HCT116 (cell line): Measurements from ENCODE around the gene AFAP1. TPM values are rescaled to one million over a fixed set of nuclear protein-coding genes. Genes with fewer than 3 reads are reported as not detected.

ENCODE experiments used
- ATAC-seq: fragments of 200-7000 bp; cut with Tn5 transposase; 2 replicates; pipeline ENCODE4 v1.9.1; 2020; ENCODE audit warnings: mild to moderate bottlenecking, moderate library complexity
- BruUV-seq: library from RNA; stranded (reverse); fragments of 400-500 nt; replicated peaks from 2 replicates; lab custom pipeline; 2021; lab: Mats Ljungman, UMichigan
- CTCF ChIA-PET: fragments of 300-600 bp; sonication (Branson Sonifier 250); formaldehyde crosslinking; loops from one replicate; lab custom pipeline; 2021; ENCODE audit warnings: antibody characterized with exemption; lab: Charles Lee
- POLR2A ChIA-PET: fragments of 300-600, 350-600 bp; sonication (Branson Sonifier 250); formaldehyde crosslinking; loops from one replicate; lab custom pipeline; 2021; ENCODE audit warnings: antibody characterized with exemption; lab: Charles Lee
- RAD21 ChIA-PET, 2 experiments: fragments of 300-600 bp; sonication (Branson Sonifier 250); formaldehyde crosslinking; loops; one replicate each; lab custom pipeline; 2023; ENCODE audit warnings: low total read pairs in 2 of 2; ENCODE audit not compliant: uncharacterized antibody in 2 of 2, unreplicated experiment in 2 of 2, low non-redundant PET in 1 of 2; lab: Charles Lee
- DNase-seq: peaks from one replicate; pipeline ENCODE4 v3.0.0-alpha.2; 2010; ENCODE audit warnings: low read depth, low spot score
- H2AFZ ChIP-seq: fragments of 200-600 bp; shearing (Covaris generic), sonication (generic); 2 replicates; pipeline ENCODE4 v1.6.1; 2017; ENCODE audit warnings: low read depth, mixed run types, mixed read lengths, antibody characterized with exemption, low read length; ENCODE audit not compliant: poor library complexity, severe bottlenecking
- H3K27ac ChIP-seq: 2 replicates; pipeline ENCODE4 v1.5.1; 2012; ENCODE audit warnings: low read depth, low read length
- H3K27me3 ChIP-seq: fragments of 200-600 bp; sonication (generic); 2 replicates; pipeline ENCODE4 v1.6.1; 2016; ENCODE audit warnings: mixed run types, low read length, mixed read lengths; ENCODE audit not compliant: insufficient read depth
- H3K36me3 ChIP-seq, 2 experiments: fragments of 200-500 bp in 1 of 2; fragments of 200-600 bp in 1 of 2; sonication (Bioruptor generic) in 1 of 2; sonication (generic) in 1 of 2; 2 replicates each; pipeline versions ENCODE4 v1.5.1 to v1.6.1; 2014 to 2016; ENCODE audit warnings: low read length in 2 of 2, inconsistent platforms in 1 of 2, mixed read lengths in 1 of 2, mixed run types in 1 of 2; ENCODE audit not compliant: insufficient read depth in 2 of 2, control insufficient read depth in 1 of 2
- H3K4me1 ChIP-seq, 2 experiments: fragments of 200-600 bp in 1 of 2; sonication (generic) in 1 of 2; 2 replicates each; pipeline versions ENCODE4 v1.5.1 to v1.6.1; 2012 to 2017; ENCODE audit warnings: low read length in 2 of 2, inconsistent platforms in 1 of 2, mild to moderate bottlenecking in 1 of 2, mixed read lengths in 1 of 2, mixed run types in 1 of 2, moderate library complexity in 1 of 2; ENCODE audit not compliant: insufficient read depth in 2 of 2, control insufficient read depth in 1 of 2
- H3K4me2 ChIP-seq: fragments of 200-600 bp; sonication (generic); 2 replicates; pipeline ENCODE4 v1.6.1; 2017; ENCODE audit warnings: mixed run types, low read length, mixed read lengths
- H3K4me3 ChIP-seq, 2 experiments: fragments of 200-600 bp in 1 of 2; sonication (generic) in 1 of 2; replicated peaks in 1 of 2; 2 replicates each; pipeline ENCODE4 v1.5.1; 2011 to 2016; ENCODE audit warnings: low read length in 2 of 2, control low read depth in 1 of 2, low read depth in 1 of 2, mild to moderate bottlenecking in 1 of 2, mixed read lengths in 1 of 2, mixed run types in 1 of 2
- H3K79me2 ChIP-seq: fragments of 200-600 bp; sonication (generic); 2 replicates; pipeline ENCODE4 v1.6.1; 2017; ENCODE audit warnings: mild to moderate bottlenecking, mixed run types, low read length, moderate library complexity, mixed read lengths; ENCODE audit not compliant: insufficient read depth
- H3K9ac ChIP-seq: fragments of 200-600 bp; sonication (generic); 2 replicates; pipeline ENCODE4 v1.6.1; 2016; ENCODE audit warnings: low read length, mixed read lengths
- H3K9me2 ChIP-seq: fragments of 200-600 bp; sonication (generic), shearing (Covaris generic); 2 replicates; pipeline ENCODE4 v1.6.1; 2017; ENCODE audit warnings: mixed run types, mild to moderate bottlenecking, moderate library complexity; ENCODE audit not compliant: insufficient read depth
- H3K9me3 ChIP-seq, 2 experiments: fragments of 200-500 bp in 1 of 2; fragments of 200-600 bp in 1 of 2; sonication (Bioruptor generic) in 1 of 2; sonication (generic) in 1 of 2; 2 replicates each; pipeline ENCODE4 v1.6.1; 2014 to 2017; ENCODE audit warnings: low read length in 2 of 2, mixed read lengths in 2 of 2, inconsistent platforms in 1 of 2, low read depth in 1 of 2, mild to moderate bottlenecking in 1 of 2, mixed run types in 1 of 2, moderate library complexity in 1 of 2; ENCODE audit not compliant: control insufficient read depth in 1 of 2, insufficient read depth in 1 of 2
- H4K20me1 ChIP-seq: fragments of 200-600 bp; sonication (generic), shearing (Covaris generic); 2 replicates; pipeline ENCODE4 v1.6.1; 2017; ENCODE audit warnings: mixed run types, mild to moderate bottlenecking, moderate library complexity; ENCODE audit not compliant: insufficient read depth
- CBX3 ChIP-seq: IDR thresholded peaks from 2 replicates; pipeline ENCODE4 v1.6.1; 2012; ENCODE audit warnings: low read depth
- CEBPB ChIP-seq: IDR thresholded peaks from 2 replicates; pipeline ENCODE4 v1.6.1; 2012; ENCODE audit warnings: low read depth
- EGR1 ChIP-seq: IDR thresholded peaks from 2 replicates; pipeline ENCODE4 v1.6.1; 2012; ENCODE audit warnings: low read depth
- ELF1 ChIP-seq: IDR thresholded peaks from 2 replicates; pipeline ENCODE4 v1.6.1; 2012; ENCODE audit warnings: low read depth, borderline replicate concordance
- EZH2 ChIP-seq: fragments of 200-600 bp; sonication (generic); IDR thresholded peaks from 2 replicates; pipeline ENCODE4 v1.6.1; 2017; ENCODE audit warnings: antibody characterized with exemption, mixed run types
- EZH2phosphoT487 ChIP-seq: fragments of 200-600 bp; IDR thresholded peaks from 2 replicates; pipeline ENCODE4 v1.6.1; 2018; ENCODE audit warnings: antibody characterized with exemption, borderline replicate concordance
- FOSL1 ChIP-seq: IDR thresholded peaks from 2 replicates; pipeline ENCODE4 v1.6.1; 2012; ENCODE audit warnings: low read depth
- POLR2A ChIP-seq: IDR thresholded peaks from 2 replicates; pipeline ENCODE4 v1.7.0; 2011; ENCODE audit warnings: borderline replicate concordance; ENCODE audit not compliant: insufficient read depth, insufficient read length; ENCODE audit errors: extremely low read depth
- POLR2AphosphoS5 ChIP-seq: IDR thresholded peaks from 2 replicates; pipeline ENCODE4 v1.6.1; 2011; ENCODE audit warnings: mild to moderate bottlenecking, low read depth, low read length, moderate library complexity
- RAD21 ChIP-seq: IDR thresholded peaks from 2 replicates; pipeline ENCODE4 v1.6.1; 2012; ENCODE audit warnings: low read depth, mild to moderate bottlenecking
- SIN3A ChIP-seq: IDR thresholded peaks from 2 replicates; pipeline ENCODE4 v1.6.1; 2012; ENCODE audit warnings: low read depth
- SP1 ChIP-seq: IDR thresholded peaks from 2 replicates; pipeline ENCODE4 v1.6.1; 2012; ENCODE audit warnings: low read depth
- SRF ChIP-seq: IDR thresholded peaks from 2 replicates; pipeline ENCODE4 v1.6.1; 2012; ENCODE audit warnings: low read depth
- TCF7L2 ChIP-seq: IDR thresholded peaks from 2 replicates; pipeline ENCODE4 v1.7.0; 2011; ENCODE audit warnings: borderline replicate concordance, inconsistent platforms; ENCODE audit not compliant: insufficient read depth, insufficient read length; ENCODE audit errors: extremely low read depth
- ZFX ChIP-seq: fragments of 450-650 bp; IDR thresholded peaks from 2 replicates; pipeline ENCODE4 v1.6.1; 2017
- intact Hi-C: fragments of 100-400 bp; cut with micrococcal nuclease; formaldehyde crosslinking; loops from 2 replicates; pipeline ENCODE4 v1.10.0; 2022
- total RNA-seq: library from RNA; stranded (reverse); gene quantifications from one replicate; pipeline ENCODE4 v1.2.1, GENCODE V29; 2021; ENCODE audit not compliant: unreplicated experiment
- TF ChIP-seq, protein P1 (sequence below): IDR thresholded peaks from 2 replicates; pipeline ENCODE4 v1.6.1; 2012
- TF ChIP-seq, protein P2 (sequence below): IDR thresholded peaks from 2 replicates; pipeline ENCODE4 v1.6.1; 2012; ENCODE audit warnings: low read depth
- TF ChIP-seq, protein P3 (sequence below), 3 experiments: fragments of 200-600 bp in 1 of 3; sonication (generic) in 1 of 3; IDR thresholded peaks in 2 of 3; conservative IDR thresholded peaks in 1 of 3; 2 replicates each; pipeline ENCODE4 v1.5.1; 2012 to 2017; ENCODE audit warnings: low read depth in 2 of 3, low read length in 2 of 3, antibody characterized with exemption in 1 of 3, borderline replicate concordance in 1 of 3, control low read depth in 1 of 3, mild to moderate bottlenecking in 1 of 3, mixed read lengths in 1 of 3, mixed run types in 1 of 3, moderate library complexity in 1 of 3; ENCODE audit not compliant: insufficient read depth in 1 of 3

AFAP1 gene
- total RNA-seq, 1 experiment from 2014 or later, result 19.4 TPM

DNA sequence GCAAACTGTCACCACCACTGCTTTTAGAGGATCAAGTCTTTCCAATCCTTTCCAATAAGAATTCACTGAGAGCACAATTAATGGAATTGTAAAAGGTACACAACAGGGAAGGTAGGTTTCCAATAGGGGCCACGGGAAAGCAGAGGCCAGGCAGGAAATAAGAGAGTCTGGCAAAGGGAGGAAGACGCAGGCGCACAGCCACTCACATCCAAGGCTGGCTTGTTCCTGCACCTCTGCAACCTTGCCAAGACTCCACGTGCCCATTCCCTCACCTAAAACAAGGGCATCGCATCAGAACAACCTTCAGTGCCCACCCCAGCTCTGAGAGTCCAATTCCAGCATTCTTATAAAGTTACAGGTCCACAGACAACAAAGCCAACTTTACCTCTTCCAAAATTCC is 81.2 kb downstream of the AFAP1 start:
- H3K79me2 ChIP-seq, result no peaks in the 10 kb centered on the region
- TF ChIP-seq SP1, result no peak
- no peak for TF ChIP-seq TCF7L2
- TF ChIP-seq EZH2, result no peak
- no peak for TF ChIP-seq EZH2phosphoT487
- H2AFZ ChIP-seq, result no peak overlapping the region
- no peaks in the 10 kb centered on the region for H3K9me3 ChIP-seq
- H3K36me3 ChIP-seq, result no peaks in the 10 kb centered on the region
- no peaks in the 10 kb centered on the region for H3K27me3 ChIP-seq
- H3K4me1 ChIP-seq, result no peaks in the 10 kb centered on the region
- no peak overlapping the region for H3K4me3 ChIP-seq
- H3K4me2 ChIP-seq, result no peak overlapping the region
- no peaks in the 10 kb centered on the region for H3K9me2 ChIP-seq
- H3K9ac ChIP-seq, result no peak overlapping the region
- intact Hi-C loops, result no loop called here
- no peak for DNase-seq
- ChIA-PET CTCF (no interaction called here), RAD21 (no interaction called here), POLR2A (no interaction called here)
- BruUV-seq, result no TSS peak
- no peak overlapping the region for H3K27ac ChIP-seq
- no peaks in the 10 kb centered on the region for H4K20me1 ChIP-seq
- no peak for ATAC-seq

DNA sequence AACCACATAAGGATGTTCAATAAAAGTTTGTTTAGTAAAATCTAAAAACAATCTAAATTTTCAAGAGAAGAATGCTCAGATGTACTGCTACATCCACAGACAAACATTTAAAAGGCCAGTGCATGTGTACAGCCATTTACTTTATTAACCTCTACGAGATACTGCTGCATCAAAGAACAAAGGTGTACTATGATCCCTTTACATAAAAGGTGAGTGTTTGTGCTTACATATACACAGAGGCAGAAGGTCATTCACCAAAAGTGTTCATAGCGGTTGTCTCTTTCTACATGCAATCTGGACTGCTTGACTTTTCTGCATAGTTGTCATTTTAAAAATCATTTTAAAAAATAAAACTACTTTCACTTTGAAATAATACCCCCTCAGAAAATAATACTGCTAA is 81.7 kb downstream of the AFAP1 start:
- DNase-seq (no peak), ATAC-seq (no peak)
- intact Hi-C loops, result no loop called here
- TF ChIP-seq, protein P1, sequence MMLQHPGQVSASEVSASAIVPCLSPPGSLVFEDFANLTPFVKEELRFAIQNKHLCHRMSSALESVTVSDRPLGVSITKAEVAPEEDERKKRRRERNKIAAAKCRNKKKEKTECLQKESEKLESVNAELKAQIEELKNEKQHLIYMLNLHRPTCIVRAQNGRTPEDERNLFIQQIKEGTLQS, result no peak
- no peak for TF ChIP-seq ELF1
- TF ChIP-seq, protein P2, sequence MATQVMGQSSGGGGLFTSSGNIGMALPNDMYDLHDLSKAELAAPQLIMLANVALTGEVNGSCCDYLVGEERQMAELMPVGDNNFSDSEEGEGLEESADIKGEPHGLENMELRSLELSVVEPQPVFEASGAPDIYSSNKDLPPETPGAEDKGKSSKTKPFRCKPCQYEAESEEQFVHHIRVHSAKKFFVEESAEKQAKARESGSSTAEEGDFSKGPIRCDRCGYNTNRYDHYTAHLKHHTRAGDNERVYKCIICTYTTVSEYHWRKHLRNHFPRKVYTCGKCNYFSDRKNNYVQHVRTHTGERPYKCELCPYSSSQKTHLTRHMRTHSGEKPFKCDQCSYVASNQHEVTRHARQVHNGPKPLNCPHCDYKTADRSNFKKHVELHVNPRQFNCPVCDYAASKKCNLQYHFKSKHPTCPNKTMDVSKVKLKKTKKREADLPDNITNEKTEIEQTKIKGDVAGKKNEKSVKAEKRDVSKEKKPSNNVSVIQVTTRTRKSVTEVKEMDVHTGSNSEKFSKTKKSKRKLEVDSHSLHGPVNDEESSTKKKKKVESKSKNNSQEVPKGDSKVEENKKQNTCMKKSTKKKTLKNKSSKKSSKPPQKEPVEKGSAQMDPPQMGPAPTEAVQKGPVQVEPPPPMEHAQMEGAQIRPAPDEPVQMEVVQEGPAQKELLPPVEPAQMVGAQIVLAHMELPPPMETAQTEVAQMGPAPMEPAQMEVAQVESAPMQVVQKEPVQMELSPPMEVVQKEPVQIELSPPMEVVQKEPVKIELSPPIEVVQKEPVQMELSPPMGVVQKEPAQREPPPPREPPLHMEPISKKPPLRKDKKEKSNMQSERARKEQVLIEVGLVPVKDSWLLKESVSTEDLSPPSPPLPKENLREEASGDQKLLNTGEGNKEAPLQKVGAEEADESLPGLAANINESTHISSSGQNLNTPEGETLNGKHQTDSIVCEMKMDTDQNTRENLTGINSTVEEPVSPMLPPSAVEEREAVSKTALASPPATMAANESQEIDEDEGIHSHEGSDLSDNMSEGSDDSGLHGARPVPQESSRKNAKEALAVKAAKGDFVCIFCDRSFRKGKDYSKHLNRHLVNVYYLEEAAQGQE, result no peak
- no peak for TF ChIP-seq SP1
- no peak for TF ChIP-seq SRF
- no peak for TF ChIP-seq CEBPB
- TF ChIP-seq FOSL1, result no peak
- TF ChIP-seq EZH2, result no peak
- TF ChIP-seq TCF7L2, result no peak
- TF ChIP-seq POLR2AphosphoS5, result no peak
- TF ChIP-seq SIN3A, result no peak
- TF ChIP-seq CBX3, result no peak
- TF ChIP-seq ZFX, result no peak
- TF ChIP-seq, protein P3, sequence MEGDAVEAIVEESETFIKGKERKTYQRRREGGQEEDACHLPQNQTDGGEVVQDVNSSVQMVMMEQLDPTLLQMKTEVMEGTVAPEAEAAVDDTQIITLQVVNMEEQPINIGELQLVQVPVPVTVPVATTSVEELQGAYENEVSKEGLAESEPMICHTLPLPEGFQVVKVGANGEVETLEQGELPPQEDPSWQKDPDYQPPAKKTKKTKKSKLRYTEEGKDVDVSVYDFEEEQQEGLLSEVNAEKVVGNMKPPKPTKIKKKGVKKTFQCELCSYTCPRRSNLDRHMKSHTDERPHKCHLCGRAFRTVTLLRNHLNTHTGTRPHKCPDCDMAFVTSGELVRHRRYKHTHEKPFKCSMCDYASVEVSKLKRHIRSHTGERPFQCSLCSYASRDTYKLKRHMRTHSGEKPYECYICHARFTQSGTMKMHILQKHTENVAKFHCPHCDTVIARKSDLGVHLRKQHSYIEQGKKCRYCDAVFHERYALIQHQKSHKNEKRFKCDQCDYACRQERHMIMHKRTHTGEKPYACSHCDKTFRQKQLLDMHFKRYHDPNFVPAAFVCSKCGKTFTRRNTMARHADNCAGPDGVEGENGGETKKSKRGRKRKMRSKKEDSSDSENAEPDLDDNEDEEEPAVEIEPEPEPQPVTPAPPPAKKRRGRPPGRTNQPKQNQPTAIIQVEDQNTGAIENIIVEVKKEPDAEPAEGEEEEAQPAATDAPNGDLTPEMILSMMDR (IDR thresholded peaks at IDR 0.05 in 2 of 3, conservative IDR thresholded peaks at IDR 0.05 in 1 of 3; ENCODE audit: borderline replicate concordance in 1 of 3, insufficient read depth in 1 of 3, low read depth in 2 of 3, low read length in 2 of 3), result no peak
- TF ChIP-seq EGR1, result no peak
- TF ChIP-seq RAD21, result no peak
- no peak for TF ChIP-seq POLR2A

More for the DNA sequence above, 81.7 kb downstream of the AFAP1 start:
- Histone ChIP-seq H3K79me2 (no peaks in the 10 kb centered on the region), H3K27ac (no peak overlapping the region), H3K4me1 (no peaks in the 10 kb centered on the region), H4K20me1 (no peaks in the 10 kb centered on the region), H3K9me2 (no peaks in the 10 kb centered on the region), H3K4me3 (no peak overlapping the region), H3K9ac (no peak overlapping the region), H3K4me2 (no peak overlapping the region), H3K9me3 (no peaks in the 10 kb centered on the region), H3K27me3 (no peaks in the 10 kb centered on the region), H3K36me3 (no peaks in the 10 kb centered on the region), H2AFZ (no peak overlapping the region)
- ChIA-PET RAD21 (no interaction called here), CTCF (no interaction called here), POLR2A (no interaction called here)
- BruUV-seq, result no TSS peak
